ENCODE results near the gene HNRNPL.

HNRNPL gene

DNA sequence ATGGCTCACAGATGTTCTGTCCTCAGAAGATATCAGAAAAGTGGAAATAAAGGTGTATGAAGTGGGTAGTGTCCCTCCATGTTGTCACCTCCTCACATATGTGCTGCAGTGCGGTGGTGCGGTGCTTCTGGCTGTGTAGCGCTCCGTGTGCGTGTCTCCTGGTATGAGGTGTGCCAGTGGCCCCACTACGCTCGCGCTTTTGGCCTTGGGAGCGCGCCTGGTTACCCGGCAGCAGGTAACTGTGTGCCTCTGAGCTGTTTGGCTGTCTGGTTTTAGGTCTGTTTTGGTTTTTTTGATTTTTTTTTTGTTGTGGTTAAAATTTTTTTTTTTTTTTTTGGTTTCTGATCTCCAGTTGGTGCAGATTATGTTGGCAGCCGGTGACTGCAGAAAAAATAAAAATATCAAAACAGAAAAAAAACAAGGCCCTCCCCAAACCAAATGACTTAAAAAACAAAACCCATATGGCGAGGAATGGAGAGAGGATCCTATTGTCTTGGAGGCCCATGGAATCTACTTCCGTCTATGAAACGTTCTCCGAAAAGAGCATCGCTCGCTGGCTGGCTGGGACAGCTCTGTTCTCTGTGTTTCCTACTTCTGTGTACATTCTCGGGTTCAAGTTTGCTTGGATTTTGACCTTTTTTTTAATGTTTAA is 7.9 kb downstream of the HNRNPL start:
- peaks cover 31% of the 10 kb centered on the region for H3K4me1 ChIP-seq (ENCODE audit: control insufficient read depth, low read length)
- no peaks in the 10 kb centered on the region for H3K9me2 ChIP-seq (replicated peaks; ENCODE audit: control insufficient read depth, low read length)
- H3K4me3 ChIP-seq (ENCODE audit: low read length) = no peak overlapping the region
- TF ChIP-seq, protein P1, sequence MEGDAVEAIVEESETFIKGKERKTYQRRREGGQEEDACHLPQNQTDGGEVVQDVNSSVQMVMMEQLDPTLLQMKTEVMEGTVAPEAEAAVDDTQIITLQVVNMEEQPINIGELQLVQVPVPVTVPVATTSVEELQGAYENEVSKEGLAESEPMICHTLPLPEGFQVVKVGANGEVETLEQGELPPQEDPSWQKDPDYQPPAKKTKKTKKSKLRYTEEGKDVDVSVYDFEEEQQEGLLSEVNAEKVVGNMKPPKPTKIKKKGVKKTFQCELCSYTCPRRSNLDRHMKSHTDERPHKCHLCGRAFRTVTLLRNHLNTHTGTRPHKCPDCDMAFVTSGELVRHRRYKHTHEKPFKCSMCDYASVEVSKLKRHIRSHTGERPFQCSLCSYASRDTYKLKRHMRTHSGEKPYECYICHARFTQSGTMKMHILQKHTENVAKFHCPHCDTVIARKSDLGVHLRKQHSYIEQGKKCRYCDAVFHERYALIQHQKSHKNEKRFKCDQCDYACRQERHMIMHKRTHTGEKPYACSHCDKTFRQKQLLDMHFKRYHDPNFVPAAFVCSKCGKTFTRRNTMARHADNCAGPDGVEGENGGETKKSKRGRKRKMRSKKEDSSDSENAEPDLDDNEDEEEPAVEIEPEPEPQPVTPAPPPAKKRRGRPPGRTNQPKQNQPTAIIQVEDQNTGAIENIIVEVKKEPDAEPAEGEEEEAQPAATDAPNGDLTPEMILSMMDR (IDR thresholded peaks at IDR 0.05; ENCODE audit: low read depth, low read length, poor library complexity, severe bottlenecking) = no peak
- no peak for TF ChIP-seq EZH2phosphoT487 (IDR thresholded peaks at IDR 0.05; ENCODE audit: borderline replicate concordance, low read length)
- H3F3A ChIP-seq (ENCODE audit: control insufficient read depth, insufficient read depth) = peaks cover 39% of the 10 kb centered on the region
- no peak overlapping the region for H3K27ac ChIP-seq (ENCODE audit: low read depth, low read length)
- H3K79me2 ChIP-seq (ENCODE audit: control insufficient read depth, low read length) = peaks cover 62% of the 10 kb centered on the region
- H4K20me1 ChIP-seq (ENCODE audit: control insufficient read depth, insufficient read depth, low read depth, low read length) = peaks cover 20% of the 10 kb centered on the region
- H3K36me3 ChIP-seq (ENCODE audit: control insufficient read depth, low read length) = peaks cover 100% of the 10 kb centered on the region
- H3K27me3 ChIP-seq (ENCODE audit: control insufficient read depth, low read length) = no peaks in the 10 kb centered on the region
- H3K4me2 ChIP-seq (ENCODE audit: low read length) = no peak overlapping the region
- no peaks in the 10 kb centered on the region for H3K9me3 ChIP-seq (ENCODE audit: control insufficient read depth, insufficient read depth, low read length)

DNA sequence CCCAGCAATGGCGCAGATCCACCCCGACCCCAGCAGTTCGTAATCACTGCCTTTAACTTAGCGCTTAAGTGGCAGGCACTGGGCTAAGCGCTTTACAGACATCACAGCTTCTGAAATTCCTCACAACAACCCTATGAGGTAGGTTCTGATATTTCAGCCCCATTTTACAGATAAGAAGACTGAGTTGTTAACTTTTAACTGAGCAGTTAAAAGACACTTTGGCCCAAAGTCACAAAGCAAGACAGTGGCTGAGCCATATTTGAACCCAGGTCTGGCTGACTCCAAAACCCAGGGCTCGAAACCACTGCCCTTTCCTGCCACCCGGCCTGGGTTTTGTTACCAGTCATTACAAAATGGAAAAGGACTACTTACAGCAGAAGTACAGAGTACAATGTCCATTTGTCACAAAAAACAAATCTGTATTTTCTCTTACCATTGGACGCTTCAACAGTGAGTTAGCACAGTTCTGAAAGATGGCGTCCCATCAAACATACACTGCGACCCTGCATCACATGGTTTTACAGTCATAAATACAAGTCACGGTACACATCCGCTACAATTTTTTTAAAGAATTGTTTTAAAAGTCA is 8.5 kb downstream of the HNRNPL start:
- TF ChIP-seq EZH2phosphoT487 (IDR thresholded peaks at IDR 0.05; ENCODE audit: borderline replicate concordance, low read length) = no peak
- TF ChIP-seq, protein P1 (IDR thresholded peaks at IDR 0.05; ENCODE audit: low read depth, low read length, poor library complexity, severe bottlenecking) = no peak
- Histone ChIP-seq H3K4me2 (ENCODE audit: low read length) (no peak overlapping the region), H4K20me1 (ENCODE audit: control insufficient read depth, insufficient read depth, low read depth, low read length) (peaks cover 20% of the 10 kb centered on the region), H3K9me2 (replicated peaks; ENCODE audit: control insufficient read depth, low read length) (no peaks in the 10 kb centered on the region), H3F3A (ENCODE audit: control insufficient read depth, insufficient read depth) (peaks cover 45% of the 10 kb centered on the region), H3K9me3 (ENCODE audit: control insufficient read depth, insufficient read depth, low read length) (no peaks in the 10 kb centered on the region), H3K27me3 (ENCODE audit: control insufficient read depth, low read length) (no peaks in the 10 kb centered on the region), H3K27ac (ENCODE audit: low read depth, low read length) (no peak overlapping the region), H3K4me1 (ENCODE audit: control insufficient read depth, low read length) (peaks cover 30% of the 10 kb centered on the region), H3K79me2 (ENCODE audit: control insufficient read depth, low read length) (peaks cover 56% of the 10 kb centered on the region), H3K36me3 (ENCODE audit: control insufficient read depth, low read length) (peaks cover 98% of the 10 kb centered on the region), H3K4me3 (ENCODE audit: low read length) (no peak overlapping the region)

DNA sequence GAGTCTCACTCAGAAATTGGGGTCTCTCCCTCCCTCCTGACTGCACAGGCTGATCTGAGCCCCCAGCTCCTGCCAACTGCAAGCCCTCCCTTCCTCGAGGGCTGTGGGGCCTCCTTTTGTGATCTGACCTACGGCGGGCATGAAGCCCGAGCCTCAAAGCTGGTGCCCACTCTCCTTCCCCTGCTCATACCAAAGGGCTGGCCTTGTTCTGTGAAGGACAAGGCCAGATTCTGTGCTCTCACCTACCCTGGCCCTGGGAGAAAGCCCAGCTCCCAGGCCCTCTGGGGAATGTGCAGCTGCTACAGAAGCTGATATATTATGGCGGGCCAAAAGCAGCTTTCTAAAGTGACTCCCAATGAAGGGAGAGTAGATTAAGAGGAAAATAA is 9.2 kb downstream of the HNRNPL start:
- TF ChIP-seq, protein P1 (IDR thresholded peaks at IDR 0.05; ENCODE audit: low read depth, low read length, poor library complexity, severe bottlenecking) = no peak
- no peak for TF ChIP-seq EZH2phosphoT487 (IDR thresholded peaks at IDR 0.05; ENCODE audit: borderline replicate concordance, low read length)
- H4K20me1 ChIP-seq (ENCODE audit: control insufficient read depth, insufficient read depth, low read depth, low read length) = peaks cover 15% of the 10 kb centered on the region
- peaks cover 49% of the 10 kb centered on the region for H3K79me2 ChIP-seq (ENCODE audit: control insufficient read depth, low read length)
- no peak overlapping the region for H3K27ac ChIP-seq (ENCODE audit: low read depth, low read length)
- peaks cover 98% of the 10 kb centered on the region for H3K36me3 ChIP-seq (ENCODE audit: control insufficient read depth, low read length)
- H3F3A ChIP-seq (ENCODE audit: control insufficient read depth, insufficient read depth) = peaks cover 52% of the 10 kb centered on the region
- H3K4me1 ChIP-seq (ENCODE audit: control insufficient read depth, low read length) = peaks cover 23% of the 10 kb centered on the region
- no peaks in the 10 kb centered on the region for H3K27me3 ChIP-seq (ENCODE audit: control insufficient read depth, low read length)
- H3K9me2 ChIP-seq (replicated peaks; ENCODE audit: control insufficient read depth, low read length) = no peaks in the 10 kb centered on the region
- H3K9me3 ChIP-seq (ENCODE audit: control insufficient read depth, insufficient read depth, low read length) = no peaks in the 10 kb centered on the region
- H3K4me2 ChIP-seq (ENCODE audit: low read length) = no peak overlapping the region
- no peak overlapping the region for H3K4me3 ChIP-seq (ENCODE audit: low read length)
